HCT116 (cell line): ENCODE measurements around the gene GIMAP8. TPM values are rescaled to one million over a fixed set of nuclear protein-coding genes. Genes with fewer than 3 reads are reported as not detected.

Experiments used
- ATAC-seq: fragments of 200-7000 bp; cut with Tn5 transposase; 2 replicates; pipeline ENCODE4 v1.9.1; 2020; ENCODE audit warnings: mild to moderate bottlenecking, moderate library complexity
- BruUV-seq: library from RNA; stranded (reverse); fragments of 400-500 nt; replicated peaks from 2 replicates; lab custom pipeline; 2021; lab: Mats Ljungman, UMichigan
- CTCF ChIA-PET: fragments of 300-600 bp; sonication (Branson Sonifier 250); formaldehyde crosslinking; loops from one replicate; lab custom pipeline; 2021; ENCODE audit warnings: antibody characterized with exemption; lab: Charles Lee
- POLR2A ChIA-PET: fragments of 300-600, 350-600 bp; sonication (Branson Sonifier 250); formaldehyde crosslinking; loops from one replicate; lab custom pipeline; 2021; ENCODE audit warnings: antibody characterized with exemption; lab: Charles Lee
- RAD21 ChIA-PET, 2 experiments: fragments of 300-600 bp; sonication (Branson Sonifier 250); formaldehyde crosslinking; loops; one replicate each; lab custom pipeline; 2023; ENCODE audit warnings: low total read pairs in 2 of 2; ENCODE audit not compliant: uncharacterized antibody in 2 of 2, unreplicated experiment in 2 of 2, low non-redundant PET in 1 of 2; lab: Charles Lee
- DNase-seq: peaks from one replicate; pipeline ENCODE4 v3.0.0-alpha.2; 2010; ENCODE audit warnings: low read depth, low spot score
- H2AFZ ChIP-seq: fragments of 200-600 bp; shearing (Covaris generic), sonication (generic); 2 replicates; pipeline ENCODE4 v1.6.1; 2017; ENCODE audit warnings: low read depth, mixed run types, mixed read lengths, antibody characterized with exemption, low read length; ENCODE audit not compliant: poor library complexity, severe bottlenecking
- H3K27ac ChIP-seq: 2 replicates; pipeline ENCODE4 v1.5.1; 2012; ENCODE audit warnings: low read depth, low read length
- H3K27me3 ChIP-seq: fragments of 200-600 bp; sonication (generic); 2 replicates; pipeline ENCODE4 v1.6.1; 2016; ENCODE audit warnings: mixed run types, low read length, mixed read lengths; ENCODE audit not compliant: insufficient read depth
- H3K36me3 ChIP-seq, 2 experiments: fragments of 200-500 bp in 1 of 2; fragments of 200-600 bp in 1 of 2; sonication (Bioruptor generic) in 1 of 2; sonication (generic) in 1 of 2; 2 replicates each; pipeline versions ENCODE4 v1.5.1 to v1.6.1; 2014 to 2016; ENCODE audit warnings: low read length in 2 of 2, inconsistent platforms in 1 of 2, mixed read lengths in 1 of 2, mixed run types in 1 of 2; ENCODE audit not compliant: insufficient read depth in 2 of 2, control insufficient read depth in 1 of 2
- H3K4me1 ChIP-seq, 2 experiments: fragments of 200-600 bp in 1 of 2; sonication (generic) in 1 of 2; 2 replicates each; pipeline versions ENCODE4 v1.5.1 to v1.6.1; 2012 to 2017; ENCODE audit warnings: low read length in 2 of 2, inconsistent platforms in 1 of 2, mild to moderate bottlenecking in 1 of 2, mixed read lengths in 1 of 2, mixed run types in 1 of 2, moderate library complexity in 1 of 2; ENCODE audit not compliant: insufficient read depth in 2 of 2, control insufficient read depth in 1 of 2
- H3K4me2 ChIP-seq: fragments of 200-600 bp; sonication (generic); 2 replicates; pipeline ENCODE4 v1.6.1; 2017; ENCODE audit warnings: mixed run types, low read length, mixed read lengths
- H3K4me3 ChIP-seq, 2 experiments: fragments of 200-600 bp in 1 of 2; sonication (generic) in 1 of 2; replicated peaks in 1 of 2; 2 replicates each; pipeline ENCODE4 v1.5.1; 2011 to 2016; ENCODE audit warnings: low read length in 2 of 2, control low read depth in 1 of 2, low read depth in 1 of 2, mild to moderate bottlenecking in 1 of 2, mixed read lengths in 1 of 2, mixed run types in 1 of 2
- H3K79me2 ChIP-seq: fragments of 200-600 bp; sonication (generic); 2 replicates; pipeline ENCODE4 v1.6.1; 2017; ENCODE audit warnings: mild to moderate bottlenecking, mixed run types, low read length, moderate library complexity, mixed read lengths; ENCODE audit not compliant: insufficient read depth
- H3K9ac ChIP-seq: fragments of 200-600 bp; sonication (generic); 2 replicates; pipeline ENCODE4 v1.6.1; 2016; ENCODE audit warnings: low read length, mixed read lengths
- H3K9me2 ChIP-seq: fragments of 200-600 bp; sonication (generic), shearing (Covaris generic); 2 replicates; pipeline ENCODE4 v1.6.1; 2017; ENCODE audit warnings: mixed run types, mild to moderate bottlenecking, moderate library complexity; ENCODE audit not compliant: insufficient read depth
- H3K9me3 ChIP-seq, 2 experiments: fragments of 200-500 bp in 1 of 2; fragments of 200-600 bp in 1 of 2; sonication (Bioruptor generic) in 1 of 2; sonication (generic) in 1 of 2; 2 replicates each; pipeline ENCODE4 v1.6.1; 2014 to 2017; ENCODE audit warnings: low read length in 2 of 2, mixed read lengths in 2 of 2, inconsistent platforms in 1 of 2, low read depth in 1 of 2, mild to moderate bottlenecking in 1 of 2, mixed run types in 1 of 2, moderate library complexity in 1 of 2; ENCODE audit not compliant: control insufficient read depth in 1 of 2, insufficient read depth in 1 of 2
- H4K20me1 ChIP-seq: fragments of 200-600 bp; sonication (generic), shearing (Covaris generic); 2 replicates; pipeline ENCODE4 v1.6.1; 2017; ENCODE audit warnings: mixed run types, mild to moderate bottlenecking, moderate library complexity; ENCODE audit not compliant: insufficient read depth
- CEBPB ChIP-seq: IDR thresholded peaks from 2 replicates; pipeline ENCODE4 v1.6.1; 2012; ENCODE audit warnings: low read depth
- CTCF ChIP-seq, 3 experiments: fragments of 200-600 bp in 1 of 3; sonication (generic) in 1 of 3; IDR thresholded peaks in 2 of 3; conservative IDR thresholded peaks in 1 of 3; 2 replicates each; pipeline ENCODE4 v1.5.1; 2012 to 2017; ENCODE audit warnings: low read depth in 2 of 3, low read length in 2 of 3, antibody characterized with exemption in 1 of 3, borderline replicate concordance in 1 of 3, control low read depth in 1 of 3, mild to moderate bottlenecking in 1 of 3, mixed read lengths in 1 of 3, mixed run types in 1 of 3, moderate library complexity in 1 of 3; ENCODE audit not compliant: insufficient read depth in 1 of 3
- EZH2 ChIP-seq: fragments of 200-600 bp; sonication (generic); IDR thresholded peaks from 2 replicates; pipeline ENCODE4 v1.6.1; 2017; ENCODE audit warnings: antibody characterized with exemption, mixed run types
- JUND ChIP-seq: IDR thresholded peaks from 2 replicates; pipeline ENCODE4 v1.6.1; 2012
- MAX ChIP-seq: IDR thresholded peaks from 2 replicates; pipeline ENCODE4 v1.6.1; 2012
- POLR2A ChIP-seq: IDR thresholded peaks from 2 replicates; pipeline ENCODE4 v1.7.0; 2011; ENCODE audit warnings: borderline replicate concordance; ENCODE audit not compliant: insufficient read depth, insufficient read length; ENCODE audit errors: extremely low read depth
- POLR2AphosphoS5 ChIP-seq: IDR thresholded peaks from 2 replicates; pipeline ENCODE4 v1.6.1; 2011; ENCODE audit warnings: mild to moderate bottlenecking, low read depth, low read length, moderate library complexity
- RAD21 ChIP-seq: IDR thresholded peaks from 2 replicates; pipeline ENCODE4 v1.6.1; 2012; ENCODE audit warnings: low read depth, mild to moderate bottlenecking
- SP1 ChIP-seq: IDR thresholded peaks from 2 replicates; pipeline ENCODE4 v1.6.1; 2012; ENCODE audit warnings: low read depth
- TCF7L2 ChIP-seq: IDR thresholded peaks from 2 replicates; pipeline ENCODE4 v1.7.0; 2011; ENCODE audit warnings: borderline replicate concordance, inconsistent platforms; ENCODE audit not compliant: insufficient read depth, insufficient read length; ENCODE audit errors: extremely low read depth
- YY1 ChIP-seq: IDR thresholded peaks from 2 replicates; pipeline ENCODE4 v1.6.1; 2011; ENCODE audit warnings: low read length, low read depth, moderate library complexity, mild to moderate bottlenecking; ENCODE audit not compliant: insufficient replicate concordance; ENCODE audit errors: extremely low read depth
- ZBTB33 ChIP-seq: IDR thresholded peaks from 2 replicates; pipeline ENCODE4 v1.6.1; 2011; ENCODE audit warnings: mild to moderate bottlenecking, low read length, moderate library complexity; ENCODE audit not compliant: insufficient replicate concordance; ENCODE audit errors: extremely low read depth
- ZFX ChIP-seq: fragments of 450-650 bp; IDR thresholded peaks from 2 replicates; pipeline ENCODE4 v1.6.1; 2017
- intact Hi-C: fragments of 100-400 bp; cut with micrococcal nuclease; formaldehyde crosslinking; loops from 2 replicates; pipeline ENCODE4 v1.10.0; 2022
- total RNA-seq: library from RNA; stranded (reverse); gene quantifications from one replicate; pipeline ENCODE4 v1.2.1, GENCODE V29; 2021; ENCODE audit not compliant: unreplicated experiment

The GIMAP8 gene
- total RNA-seq, 1 experiment from 2014 or later = 0.15 TPM

DNA sequence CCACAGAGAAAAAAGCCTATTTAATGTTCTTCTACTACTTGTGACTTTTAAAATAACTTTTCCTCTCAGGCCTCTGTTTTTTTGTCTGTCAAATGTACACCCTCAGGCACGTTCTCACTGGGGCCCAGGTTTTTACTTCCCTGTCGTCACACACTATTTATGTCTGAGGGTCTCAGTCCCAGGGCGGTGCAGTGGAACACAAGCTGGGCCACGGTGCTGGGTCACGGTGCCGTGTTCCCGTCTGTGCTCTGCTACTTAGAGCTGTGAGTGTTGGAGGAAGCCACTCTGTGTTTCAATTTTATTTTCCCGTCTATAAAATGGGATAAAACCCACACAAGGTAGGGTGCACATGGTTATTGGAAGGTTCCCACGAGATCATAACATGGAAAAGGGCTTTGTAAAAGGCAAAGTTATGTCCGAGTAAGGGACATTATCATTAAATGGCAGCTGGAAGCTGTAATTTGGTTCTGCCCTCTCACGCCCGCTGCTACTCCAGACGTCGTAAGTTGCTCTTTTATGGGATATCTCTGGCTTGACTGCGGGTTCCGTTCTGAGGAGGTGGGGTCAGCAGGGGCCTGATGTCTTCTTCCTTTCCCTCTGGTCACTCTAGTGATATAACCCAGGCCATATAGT lies 46.1 kb upstream of the GIMAP8 start:
- DNase-seq (no peak), ATAC-seq (no peak)
- RAD21 ChIA-PET = no interaction called here
- BruUV-seq = TSS peak; percentile 66
- Histone ChIP-seq H3K4me3 (peak overlapping the region; percentile 48 to 64), H4K20me1 (no peaks in the 10 kb centered on the region), H3K9me3 (no peaks in the 10 kb centered on the region), H3K27ac (peak overlapping the region; percentile 56; the same call in 1 of the 2 replicates), H3K4me1 (peaks cover 24 to 47% of the 10 kb centered on the region in 2 experiments), H3K4me2 (peak overlapping the region; percentile 88), H3K27me3 (no peaks in the 10 kb centered on the region), H3K79me2 (no peaks in the 10 kb centered on the region), H3K9ac (peak overlapping the region; percentile 75), H2AFZ (no peak overlapping the region), H3K9me2 (no peaks in the 10 kb centered on the region), H3K36me3 (no peaks in the 10 kb centered on the region)
- TF ChIP-seq CEBPB = no peak
- CTCF ChIA-PET = no interaction called here
- POLR2A ChIA-PET = no interaction called here
- intact Hi-C loops = loop anchor here (5.0 kb wide), 1 partner anchor 37 kb away; the partner anchor contains the start of gene REPIN1

DNA sequence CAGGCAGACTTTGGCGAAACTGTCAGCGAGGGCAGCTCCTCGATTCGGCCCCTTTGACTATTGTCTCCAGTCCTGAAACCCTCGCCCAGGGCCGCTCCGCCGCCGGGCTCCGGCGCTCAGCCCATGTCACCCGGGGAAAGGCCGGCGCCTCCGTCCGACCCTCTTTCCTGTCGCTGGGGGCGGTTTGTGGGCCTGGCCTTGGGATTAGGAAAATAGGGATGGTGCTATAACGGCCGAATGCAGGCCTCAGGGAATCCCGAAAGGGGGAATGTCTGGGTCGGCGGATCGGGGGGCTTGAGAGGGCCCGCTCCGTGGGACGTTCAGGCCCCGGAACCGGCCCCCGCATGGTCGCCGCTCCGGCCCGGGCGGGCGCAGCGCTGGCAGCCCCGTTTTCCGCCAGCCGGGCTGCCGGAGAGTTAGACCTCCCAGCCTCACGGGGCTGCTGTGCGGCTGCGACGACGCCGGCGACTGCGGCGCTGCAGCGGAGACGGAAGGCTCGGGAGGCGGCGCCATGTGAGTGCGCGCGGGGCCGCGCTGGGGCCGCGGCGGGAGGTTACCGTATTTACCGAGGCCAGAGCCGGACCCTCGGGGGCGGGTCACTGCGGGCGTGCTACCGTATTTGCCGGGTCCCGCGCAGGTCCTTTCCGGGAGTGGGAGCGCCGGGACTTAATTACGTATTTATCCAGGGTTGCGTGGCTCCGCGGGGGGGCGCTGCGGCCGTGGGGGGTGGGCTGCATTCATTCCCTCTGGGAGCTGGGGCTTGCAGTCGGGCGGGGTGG lies 45.4 kb upstream of the GIMAP8 start:
- H3K9ac ChIP-seq = peak overlapping the region; percentile 75
- ChIA-PET RAD21 (no interaction called here), POLR2A (no interaction called here)
- peak overlapping the region; percentile 26 for H2AFZ ChIP-seq
- no TSS peak for BruUV-seq
- H3K36me3 ChIP-seq = no peaks in the 10 kb centered on the region
- H3K9me2 ChIP-seq = no peaks in the 10 kb centered on the region
- no peaks in the 10 kb centered on the region for H3K79me2 ChIP-seq
- peaks cover 19 to 40% of the 10 kb centered on the region in 2 experiments for H3K4me1 ChIP-seq
- DNase-seq (peak; percentile 60), ATAC-seq (peak; percentile 88)
- no peaks in the 10 kb centered on the region for H4K20me1 ChIP-seq
- H3K27ac ChIP-seq = peak overlapping the region; percentile 56
- H3K4me3 ChIP-seq = peak overlapping the region; percentile 48 to 64
- no peaks in the 10 kb centered on the region for H3K27me3 ChIP-seq
- H3K4me2 ChIP-seq = peak overlapping the region; percentile 88
- no peaks in the 10 kb centered on the region for H3K9me3 ChIP-seq
- intact Hi-C loops = loop anchor here (1.0 to 5.0 kb wide), 2 partner anchors 25 to 38 kb away; partner anchors contain the start of gene REPIN1
- TF ChIP-seq YY1 (peak; percentile 91), TCF7L2 (peak; percentile 65), JUND (no peak), ZFX (peak; percentile 92), CEBPB (no peak), MAX (peak; percentile 91), SP1 (no peak; the same call in 1 of the 2 replicates), EZH2 (no peak), RAD21 (no peak), POLR2AphosphoS5 (peak; percentile 87), CTCF (IDR thresholded peaks at IDR 0.05 in 2 of 3, conservative IDR thresholded peaks at IDR 0.05 in 1 of 3; ENCODE audit: borderline replicate concordance in 1 of 3, insufficient read depth in 1 of 3, low read depth in 2 of 3, low read length in 2 of 3) (peak in 2 of 3 experiments; percentile 24 to 49; a peak in 3 of 6 replicates), ZBTB33 (peak; percentile 64), POLR2A (peak; percentile 46)
- TF ChIP-seq, all 23 proteins: peak for 8
- CTCF ChIA-PET = no interaction called here
